Fibroblast of gingiva (primary cell): ENCODE data around the gene KIF1B.

Experiments used
- DNase-seq: peaks from one replicate; pipeline ENCODE4 v3.0.0-alpha.2; 2011; ENCODE audit warnings: low read depth

KIF1B gene

GRCh38 chr1:10209905-10210810 is at the start of gene KIF1B:
Gene KIF1B, plus strand, starts transcription at chr1:10210570. Its CDS starts 21,759 bp downstream, at chr1:10232329.
- peak; percentile 99 for DNase-seq

- no peak for DNase-seq
These were observed 49.4 kb upstream of the KIF1B start for GRCh38 chr1:10160907-10161490.

- DNase-seq: no peak
These were observed 48.7 kb upstream of the KIF1B start for GRCh38 chr1:10161541-10162290.

- DNase-seq: no peak
These were observed 41.4 kb upstream of the KIF1B start for GRCh38 chr1:10168912-10169514.

- no peak for DNase-seq
These were observed 40.2 kb upstream of the KIF1B start for GRCh38 chr1:10170239-10170574.

- DNase-seq: no peak
These were observed 39.1 kb upstream of the KIF1B start for GRCh38 chr1:10171105-10171767.

GRCh38 chr1:10171995-10172669 is 38.2 kb upstream of the KIF1B start:
- no peak for DNase-seq

GRCh38 chr1:10173582-10173981 is 36.8 kb upstream of the KIF1B start:
- DNase-seq: no peak

- DNase-seq: no peak
These were observed 32.5 kb upstream of the KIF1B start for GRCh38 chr1:10177876-10178275.

GRCh38 chr1:10178597-10179405 is 31.6 kb upstream of the KIF1B start:
- DNase-seq: peak; percentile 26

GRCh38 chr1:10179406-10180091 is 30.8 kb upstream of the KIF1B start:
- no peak for DNase-seq

GRCh38 chr1:10181154-10181553 is 29.2 kb upstream of the KIF1B start:
- DNase-seq: peak; percentile 80

GRCh38 chr1:10185759-10186158 is 24.6 kb upstream of the KIF1B start:
- no peak for DNase-seq

- peak; percentile 76 for DNase-seq
These were observed 23.9 kb upstream of the KIF1B start for GRCh38 chr1:10186331-10187025.

GRCh38 chr1:10187026-10187334 is 23.4 kb upstream of the KIF1B start:
- DNase-seq: no peak

GRCh38 chr1:10188133-10188650 is 22.2 kb upstream of the KIF1B start:
- no peak for DNase-seq

- DNase-seq: no peak
These were observed 20.7 kb upstream of the KIF1B start for GRCh38 chr1:10189659-10190058.

GRCh38 chr1:10192263-10192662 is 18.1 kb upstream of the KIF1B start:
- no peak for DNase-seq

- DNase-seq: no peak
These were observed 17.1 kb upstream of the KIF1B start for GRCh38 chr1:10193288-10193687.
